NCI-H1105 (cell line): ENCODE results near the gene ASPSCR1.
"Not testable (repeated sequence)": the region's sequence is repeated elsewhere in the genome, so short reads cannot be mapped to it uniquely, and the experiment has no call there.

Experiments used
- DNase-seq: peaks from one replicate; lab custom pipeline; 2025; lab: John Stamatoyannopoulos, UW

The ASPSCR1 gene

DNA sequence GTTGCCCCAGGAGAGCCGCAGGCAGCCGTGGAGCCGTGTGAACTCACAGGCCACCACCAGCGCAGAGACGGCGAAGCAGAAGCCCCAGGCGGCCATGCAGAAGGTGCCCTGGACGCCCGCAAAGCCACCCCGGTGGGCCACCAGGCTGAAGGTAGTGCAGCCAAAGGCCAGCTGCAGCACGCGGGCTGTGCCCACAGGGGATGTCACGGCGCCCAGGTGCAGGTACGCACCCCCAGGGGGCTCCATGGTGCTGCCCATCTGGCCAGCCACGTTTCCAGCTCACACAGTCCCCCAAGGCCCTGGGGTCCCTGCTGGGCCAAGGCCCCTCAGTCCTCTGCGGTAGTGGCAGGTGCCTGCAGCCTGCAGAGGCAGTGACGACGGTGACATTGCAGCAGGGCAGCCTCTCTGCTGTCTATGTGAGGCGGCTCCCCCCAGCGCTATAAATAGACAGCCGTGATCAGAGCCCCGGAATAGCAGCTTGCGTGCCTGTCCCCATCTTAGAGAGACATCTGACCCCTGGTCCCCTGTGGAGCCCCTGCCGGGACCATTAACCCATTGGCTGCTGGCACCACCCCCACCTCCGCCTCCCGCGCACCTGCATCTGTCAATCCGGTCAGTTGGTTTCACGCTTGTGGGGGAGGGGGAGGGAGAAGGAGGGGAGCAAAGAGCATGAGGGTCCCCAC is 35.8 kb upstream of the ASPSCR1 start:
- DNase-seq, result no peak

DNA sequence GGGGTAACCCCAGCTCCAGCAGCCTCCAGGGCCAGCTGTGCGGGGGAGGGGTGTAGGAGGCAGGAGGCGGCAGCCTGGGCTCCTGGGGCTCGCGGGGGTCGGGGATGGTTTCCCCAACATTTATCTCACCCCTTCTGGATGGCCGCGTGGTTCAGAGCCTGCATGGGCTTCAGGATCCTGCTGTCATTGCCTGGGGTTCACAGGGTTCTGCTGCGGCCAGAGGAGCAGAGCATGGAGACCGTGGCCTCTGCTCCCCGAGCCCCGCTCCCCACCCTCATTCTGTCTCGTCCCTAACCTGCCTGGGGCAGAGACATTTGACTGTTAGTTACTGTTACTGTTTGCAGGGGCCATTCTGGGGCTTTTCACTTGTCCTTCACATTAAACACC is 35.3 kb upstream of the ASPSCR1 start:
- no peak for DNase-seq

DNA sequence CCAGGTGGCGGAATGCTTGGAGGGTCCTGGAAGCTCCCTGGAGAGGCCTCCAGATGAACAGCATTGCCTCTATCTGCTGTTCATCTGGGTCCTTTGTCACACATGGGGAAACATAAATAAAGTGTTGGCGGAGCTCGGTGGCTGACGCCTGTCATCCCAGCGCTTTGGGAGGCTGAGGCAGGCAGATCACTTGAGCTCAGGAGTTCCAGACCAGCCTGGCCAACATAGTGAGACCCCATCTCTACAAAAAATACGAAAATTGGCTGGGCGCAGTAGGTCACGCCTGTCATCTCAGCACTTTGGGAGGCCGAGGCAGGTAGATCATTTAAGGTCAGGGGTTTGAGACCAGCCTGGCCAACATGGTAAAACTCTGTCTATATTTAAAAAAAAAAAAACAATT is 32.6 kb upstream of the ASPSCR1 start:
- no peak for DNase-seq

DNA sequence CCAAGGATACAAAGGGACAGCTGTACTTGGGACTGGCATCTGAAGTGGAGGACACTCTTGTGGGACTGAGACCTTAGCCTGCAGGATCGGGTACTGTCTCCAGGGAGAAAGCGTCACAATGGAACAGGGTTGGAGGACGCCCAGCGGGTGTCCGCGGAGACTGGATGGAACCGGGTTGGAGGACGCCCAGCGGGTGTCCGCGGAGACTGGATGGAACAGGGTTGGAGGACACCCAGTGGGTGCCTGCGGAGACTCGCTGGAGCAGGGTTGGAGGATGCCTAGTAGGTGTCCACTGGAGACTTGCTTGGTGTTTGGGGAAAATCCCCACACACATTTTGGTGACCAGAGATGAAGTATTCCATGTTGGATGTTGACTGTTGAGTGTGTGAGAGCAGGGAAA is 30.2 kb upstream of the ASPSCR1 start, which contains the start of gene MYADML2:
Gene MYADML2, minus strand, starts transcription at position 45 of the 400 bp plus-strand sequence. CDS start 5,492 bp downstream, outside the sequence.
- no peak for DNase-seq

DNA sequence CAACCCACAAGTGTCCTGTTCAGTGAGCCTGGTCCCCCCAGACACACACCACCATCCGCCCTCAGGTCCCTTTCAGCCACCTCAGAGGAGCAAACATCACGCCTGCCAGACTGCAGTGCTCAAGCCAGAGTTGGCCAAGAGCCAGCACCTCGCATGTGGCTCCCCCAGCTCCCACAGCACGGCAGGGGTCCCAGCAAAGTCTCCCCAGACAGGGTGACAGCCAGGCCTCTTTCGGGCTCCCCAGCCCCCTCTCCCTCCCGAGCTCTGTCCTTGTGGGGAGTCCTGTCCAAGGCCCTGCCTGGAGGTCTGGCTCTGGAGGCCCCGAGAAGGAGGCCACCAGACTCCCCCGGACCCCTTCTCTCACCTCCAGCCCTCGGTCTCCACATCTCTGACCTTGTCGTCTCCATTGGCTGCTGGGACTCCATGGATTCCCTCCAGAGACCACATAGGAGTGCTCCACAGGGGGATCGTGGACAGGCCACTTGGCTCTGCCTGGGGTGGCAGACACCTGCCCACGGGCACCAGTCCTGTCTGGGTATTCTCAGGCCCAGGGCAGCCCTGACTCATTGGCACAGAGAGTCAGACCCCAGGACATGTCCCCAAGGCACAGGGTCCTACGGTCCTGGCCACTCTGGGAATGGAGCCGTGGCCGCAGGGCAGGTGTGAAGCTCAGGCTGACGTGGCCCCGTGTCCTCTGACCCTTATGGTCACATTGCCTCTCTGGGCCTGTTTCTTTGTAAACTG is 28.6 kb upstream of the ASPSCR1 start:
- no peak for DNase-seq

DNA sequence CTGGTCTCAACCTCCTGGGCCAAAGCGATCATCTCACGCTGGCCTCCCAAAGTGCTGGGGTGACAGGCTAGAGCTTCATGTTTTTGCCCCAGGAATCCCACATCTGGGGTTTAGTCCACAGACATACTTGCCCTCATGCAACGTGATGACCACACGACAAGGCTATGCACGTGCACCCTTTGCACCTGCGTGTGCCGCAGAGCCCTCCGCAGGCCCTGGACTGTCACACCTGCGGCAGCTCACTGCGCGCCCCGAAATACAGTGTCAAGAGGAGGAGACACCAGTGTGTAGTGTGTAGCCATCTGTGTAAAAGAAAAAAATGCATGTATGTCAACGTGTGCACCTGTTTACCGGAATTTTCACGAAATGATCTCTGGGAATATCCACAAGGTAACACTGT is 26.9 kb upstream of the ASPSCR1 start:
- DNase-seq, result no peak

DNA sequence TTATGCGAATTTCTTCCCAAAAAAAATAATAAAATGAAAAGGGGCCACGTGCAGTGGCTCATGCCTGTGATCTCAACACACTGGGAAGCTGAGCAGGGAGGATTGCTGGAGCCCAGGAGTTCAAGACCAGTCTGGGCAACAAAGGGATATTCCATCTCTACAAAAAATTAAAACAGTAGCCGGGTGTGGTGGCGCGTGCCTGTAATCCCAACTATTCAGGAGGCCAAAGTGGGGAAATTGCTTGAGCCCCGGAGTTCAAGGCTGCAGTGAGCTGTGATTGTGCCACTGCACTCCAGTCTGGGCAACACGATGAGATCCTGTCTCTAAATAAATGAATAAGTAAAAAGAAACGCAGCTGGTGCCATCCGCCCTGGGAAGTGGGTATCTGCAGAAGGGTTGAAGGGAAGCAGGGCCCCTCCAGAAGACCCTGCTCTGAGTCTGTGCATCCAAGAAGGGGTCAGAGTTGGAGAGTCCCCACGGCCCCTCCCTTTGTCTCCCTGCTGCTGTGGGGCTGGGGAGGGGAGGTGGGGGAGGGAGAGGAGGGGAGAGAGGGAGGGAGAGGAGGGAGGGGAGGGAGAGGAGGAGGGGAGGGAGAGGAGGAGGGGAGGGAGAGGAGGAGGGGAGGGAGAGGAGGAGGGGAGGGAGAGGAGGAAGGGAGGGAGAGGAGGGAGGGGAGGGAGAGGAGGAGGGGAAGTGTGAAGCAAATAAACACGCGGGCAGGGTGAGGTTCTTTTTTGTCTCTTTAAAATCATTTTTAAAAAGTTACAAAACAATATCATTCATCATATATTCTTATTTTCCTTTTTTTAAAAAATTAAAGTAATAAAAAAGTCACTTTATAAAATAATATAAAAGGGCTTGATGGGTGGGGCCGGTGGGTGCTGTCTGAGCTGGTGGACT is 25.4 kb upstream of the ASPSCR1 start:
- DNase-seq, result no peak

DNA sequence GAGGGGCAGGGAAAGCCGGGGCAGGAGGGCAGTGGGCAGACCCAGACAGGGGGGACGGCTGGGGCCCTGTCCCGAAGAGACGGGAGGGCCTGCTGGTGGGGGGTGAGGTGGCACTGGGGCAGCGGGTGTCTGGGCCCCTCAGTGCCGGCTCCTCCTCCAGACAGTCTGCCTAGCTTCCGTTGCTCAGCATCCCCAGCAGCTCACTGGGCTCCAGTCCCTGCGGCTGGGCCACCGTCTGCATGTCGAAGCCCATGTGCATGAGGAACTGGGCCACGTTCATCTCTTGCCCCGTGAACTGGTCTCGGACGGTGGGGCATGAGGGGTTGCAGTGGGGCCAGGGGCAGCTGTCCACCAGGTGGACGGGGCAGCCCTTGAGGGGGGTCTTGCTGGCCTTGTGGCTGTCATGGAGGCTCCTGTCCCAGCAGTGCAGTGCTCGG is 24.6 kb upstream of the ASPSCR1 start:
- no peak for DNase-seq

DNA sequence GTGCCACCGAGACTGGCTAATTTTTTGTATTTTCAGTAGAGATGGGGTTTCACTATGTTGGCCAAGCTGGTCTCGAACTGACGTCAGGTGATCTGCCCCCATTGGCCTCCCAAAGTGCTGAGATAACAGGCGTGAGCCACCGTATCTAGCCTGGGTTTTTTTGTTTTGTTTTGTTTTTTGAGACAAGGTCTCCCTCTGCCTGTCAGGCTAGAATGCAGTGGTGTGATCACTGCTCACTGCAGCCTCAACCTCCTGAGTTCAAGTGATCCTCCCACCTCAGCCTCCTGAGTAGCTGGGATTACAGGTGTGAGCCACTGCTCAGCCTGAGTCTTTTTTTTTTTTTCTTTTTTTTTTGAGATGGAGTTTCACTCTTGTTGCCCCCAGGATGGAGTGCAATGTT is 24.0 kb upstream of the ASPSCR1 start:
- DNase-seq, result not testable (repeated sequence)

DNA sequence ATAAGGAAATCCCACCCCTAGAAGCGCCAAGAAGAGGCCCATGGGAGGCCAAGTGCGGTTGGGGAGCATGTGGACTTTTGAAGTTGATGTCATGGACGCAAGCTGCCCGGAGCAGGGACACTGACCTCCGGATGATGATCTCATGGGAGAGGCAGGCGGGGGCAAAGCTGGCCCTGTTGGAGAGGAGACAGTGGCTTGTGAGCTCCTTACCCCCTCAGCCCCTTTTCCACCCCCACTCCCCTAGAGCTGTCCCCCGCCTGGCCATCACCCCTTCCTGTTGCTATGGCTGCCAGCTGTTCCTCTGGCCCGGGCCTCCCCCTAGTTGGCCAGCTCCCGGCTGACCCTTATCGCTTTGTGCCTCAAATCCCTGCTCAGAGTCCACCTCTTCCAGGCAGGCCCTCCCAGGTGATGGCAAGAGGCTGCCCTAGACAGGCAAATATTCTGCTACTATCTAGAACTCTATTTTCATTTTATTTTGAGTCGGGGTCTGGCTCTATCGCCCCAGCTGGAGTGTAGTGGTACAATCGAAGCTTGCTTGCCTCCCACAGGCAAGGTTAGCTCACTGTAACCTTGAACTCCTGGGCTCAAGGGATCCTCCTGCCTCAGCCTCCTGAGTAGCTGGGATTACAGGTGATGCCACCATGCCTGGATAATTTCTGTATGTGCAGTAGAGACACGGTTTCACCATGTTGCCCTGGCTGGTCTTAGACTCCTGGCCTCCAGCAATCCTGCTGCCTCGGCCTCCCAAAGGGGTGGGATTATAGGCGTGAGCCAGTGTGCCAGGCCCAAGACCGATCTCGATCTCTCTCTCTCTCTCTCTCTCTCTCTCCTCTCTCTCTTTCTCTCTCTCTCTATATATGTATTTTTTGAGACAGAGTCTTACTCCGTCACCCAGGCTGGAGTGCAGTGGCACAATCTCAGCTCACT is 23.0 kb upstream of the ASPSCR1 start:
- no peak for DNase-seq

DNA sequence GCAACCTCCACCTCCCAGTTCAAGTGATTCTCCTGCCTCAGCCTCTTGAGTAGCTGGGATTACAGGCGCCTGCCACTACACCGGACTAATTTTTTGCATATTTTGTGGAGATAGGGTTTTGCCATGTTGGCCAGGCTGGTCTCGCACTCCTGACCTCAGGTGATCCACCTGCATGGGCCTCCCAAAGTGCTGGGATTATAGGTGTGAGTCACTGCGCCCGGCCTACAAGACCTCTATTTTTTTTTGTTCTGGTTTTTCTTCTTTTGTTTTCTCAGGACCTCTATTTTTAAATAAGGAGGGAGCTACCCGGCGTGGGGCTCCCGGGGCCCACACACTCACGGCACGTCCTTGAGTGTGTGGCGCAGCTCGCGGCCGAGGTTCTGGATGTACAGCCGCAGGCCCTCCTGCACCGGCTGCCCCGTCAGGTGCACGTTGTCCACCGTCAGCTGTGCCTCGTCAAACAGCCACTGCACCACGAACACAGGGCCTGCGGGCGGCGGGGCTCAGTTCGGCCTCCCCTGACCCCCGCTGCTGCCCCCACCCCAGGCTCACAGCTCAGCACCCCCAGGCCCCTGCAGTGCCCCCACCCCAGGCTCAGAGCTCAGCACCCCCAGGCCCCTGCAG is 22.3 kb upstream of the ASPSCR1 start:
- DNase-seq, result no peak

DNA sequence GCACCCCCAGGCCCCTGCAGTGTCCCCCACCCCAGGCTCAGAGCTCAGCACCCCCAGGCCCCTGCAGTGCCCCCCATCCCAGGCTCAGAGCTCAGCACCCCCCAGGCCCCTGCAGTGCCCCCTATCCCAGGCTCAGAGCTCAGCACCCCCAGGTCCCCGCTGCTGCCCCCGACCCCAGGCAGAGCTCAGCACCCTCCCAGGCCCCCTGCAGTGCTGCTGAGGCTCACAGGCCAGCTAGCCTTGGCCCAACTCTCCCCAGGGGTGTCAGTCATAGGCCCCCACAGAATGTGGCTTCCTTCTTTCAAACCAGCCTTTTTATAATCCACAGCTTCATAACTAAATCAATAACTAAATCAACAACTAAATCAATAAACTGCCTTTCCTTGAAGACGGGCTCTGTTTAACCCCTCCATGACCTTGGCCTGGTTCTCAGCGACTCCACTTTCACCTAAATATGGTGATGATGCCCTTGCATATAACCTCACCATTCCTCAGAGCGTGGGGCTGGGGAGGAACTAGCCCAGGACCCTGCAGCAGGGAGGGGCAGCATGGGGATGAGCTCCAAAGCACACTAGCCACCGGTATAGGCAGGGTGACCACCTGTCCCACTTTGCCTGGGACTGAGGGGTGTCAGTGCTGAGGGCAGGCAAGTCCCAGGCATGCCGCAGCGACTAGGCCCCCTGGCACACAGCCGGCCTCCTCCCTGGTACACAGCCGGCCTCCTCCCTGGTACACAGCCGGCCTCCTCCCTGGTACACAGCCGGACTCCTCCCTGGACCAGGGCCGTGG is 21.5 kb upstream of the ASPSCR1 start:
- no peak for DNase-seq

DNA sequence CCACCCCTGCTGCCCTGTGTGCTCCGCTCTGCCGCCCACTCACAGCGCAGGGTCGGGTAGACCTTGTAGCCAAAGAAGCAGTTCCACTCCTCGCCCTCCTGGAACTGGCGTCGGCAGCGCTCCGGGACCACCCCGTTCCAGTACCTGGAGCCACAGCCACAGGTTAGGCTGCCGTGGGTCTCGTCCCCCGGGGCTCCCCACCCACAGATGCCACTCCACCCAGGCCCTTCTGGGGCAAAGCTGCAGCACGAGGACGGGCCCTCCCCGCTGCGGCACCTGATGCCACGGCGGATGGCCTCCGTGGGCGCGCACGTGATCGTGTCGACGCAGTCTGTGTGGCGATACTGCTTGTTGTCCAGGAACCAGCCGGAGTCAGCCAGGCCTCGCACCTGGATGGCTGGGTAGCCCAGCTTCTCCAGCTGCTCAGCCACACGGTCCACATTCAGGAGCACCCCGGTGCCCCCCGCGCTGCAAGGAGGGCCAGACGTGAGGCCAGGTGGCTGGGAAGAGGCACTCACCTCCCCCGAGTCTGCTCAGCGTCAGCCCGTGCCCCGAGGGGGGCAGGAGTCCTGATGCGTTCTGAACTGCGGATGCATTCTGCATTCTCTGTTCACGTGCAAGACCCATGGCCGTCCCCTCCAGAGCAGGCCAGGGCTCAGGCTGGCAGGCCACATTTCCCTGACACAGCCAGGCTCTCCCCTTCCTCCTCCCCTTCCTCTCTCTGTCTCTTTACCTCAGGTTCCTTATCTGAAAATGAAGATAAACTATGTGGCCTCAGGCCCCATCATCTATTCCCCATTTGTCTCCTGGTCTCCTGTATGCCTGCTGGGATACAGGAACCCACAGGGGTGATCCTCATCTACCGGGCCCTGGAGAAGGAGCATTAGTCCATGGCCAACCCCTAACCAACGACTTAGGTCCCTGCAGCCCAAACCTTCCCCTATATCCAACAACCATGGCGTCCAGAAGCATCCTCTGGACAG is 20.5 kb upstream of the ASPSCR1 start:
- no peak for DNase-seq

DNA sequence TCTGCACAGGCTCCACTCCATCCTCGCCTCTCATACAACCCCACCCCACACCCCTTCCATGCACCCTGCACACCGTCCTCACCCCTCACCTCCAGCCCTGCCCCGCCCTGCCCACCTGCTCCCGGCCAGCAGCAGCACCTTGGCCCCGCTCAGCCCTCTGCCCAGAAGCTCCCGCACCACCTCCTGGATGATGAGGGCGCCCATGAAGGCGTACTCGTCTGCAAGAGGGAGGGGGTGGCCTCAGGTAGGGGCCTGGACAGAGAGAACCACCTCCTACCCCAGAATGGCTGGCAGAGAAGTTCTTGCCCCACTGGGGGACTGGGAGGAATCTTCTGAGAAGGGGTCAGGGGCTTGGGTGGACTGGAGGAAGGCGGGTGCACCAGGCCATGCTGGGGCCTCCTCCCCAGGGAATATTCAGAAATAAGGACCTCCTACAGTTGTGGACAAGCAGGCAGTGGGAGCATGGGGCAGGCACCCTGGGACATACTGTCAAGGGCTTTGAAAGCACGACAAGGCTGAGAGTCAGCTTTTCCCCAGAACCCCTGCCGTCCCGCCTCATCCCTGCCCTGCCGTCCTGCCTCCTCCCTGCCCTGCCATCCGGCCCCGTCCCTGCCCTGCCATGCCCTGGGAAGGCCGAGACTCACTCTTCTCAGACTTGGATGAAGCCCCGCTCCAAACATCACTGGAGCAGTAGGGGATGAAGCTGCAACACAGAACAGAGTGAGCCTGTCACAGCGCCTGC is 19.6 kb upstream of the ASPSCR1 start:
- no peak for DNase-seq

DNA sequence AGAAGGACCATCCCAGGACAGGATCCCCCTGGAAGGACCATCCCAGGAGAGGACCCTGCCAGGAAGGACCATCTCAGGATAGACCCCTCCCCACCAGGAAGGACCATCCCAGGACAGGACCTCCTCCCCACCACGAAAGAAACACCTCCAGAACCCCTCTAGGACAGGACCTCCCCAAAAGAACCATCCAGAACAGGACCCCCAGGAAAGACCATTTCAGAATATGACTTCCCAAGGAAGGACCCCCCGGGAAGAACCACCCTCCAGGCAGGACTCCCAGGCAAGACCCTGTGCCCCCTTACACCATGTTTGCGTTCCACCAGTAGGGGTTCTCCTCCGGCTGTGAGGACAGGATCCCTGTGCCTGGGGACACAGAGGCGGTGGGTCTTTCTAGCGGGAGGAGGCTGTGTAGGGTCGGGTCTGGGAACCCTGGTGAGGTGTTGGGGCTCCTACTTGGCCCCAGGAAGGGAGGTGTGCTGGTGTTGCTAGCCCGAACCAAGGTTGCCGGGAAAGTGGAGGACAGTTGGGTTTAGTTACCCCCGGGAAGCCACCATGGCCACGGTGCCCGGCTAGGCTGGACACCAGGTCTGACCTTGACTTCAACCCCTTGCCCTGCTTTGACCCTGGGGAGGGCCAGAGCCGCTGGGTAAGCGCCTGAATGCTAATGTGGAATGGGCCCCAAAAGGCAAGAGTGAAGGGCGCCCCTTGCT is 18.6 kb upstream of the ASPSCR1 start:
- no peak for DNase-seq

DNA sequence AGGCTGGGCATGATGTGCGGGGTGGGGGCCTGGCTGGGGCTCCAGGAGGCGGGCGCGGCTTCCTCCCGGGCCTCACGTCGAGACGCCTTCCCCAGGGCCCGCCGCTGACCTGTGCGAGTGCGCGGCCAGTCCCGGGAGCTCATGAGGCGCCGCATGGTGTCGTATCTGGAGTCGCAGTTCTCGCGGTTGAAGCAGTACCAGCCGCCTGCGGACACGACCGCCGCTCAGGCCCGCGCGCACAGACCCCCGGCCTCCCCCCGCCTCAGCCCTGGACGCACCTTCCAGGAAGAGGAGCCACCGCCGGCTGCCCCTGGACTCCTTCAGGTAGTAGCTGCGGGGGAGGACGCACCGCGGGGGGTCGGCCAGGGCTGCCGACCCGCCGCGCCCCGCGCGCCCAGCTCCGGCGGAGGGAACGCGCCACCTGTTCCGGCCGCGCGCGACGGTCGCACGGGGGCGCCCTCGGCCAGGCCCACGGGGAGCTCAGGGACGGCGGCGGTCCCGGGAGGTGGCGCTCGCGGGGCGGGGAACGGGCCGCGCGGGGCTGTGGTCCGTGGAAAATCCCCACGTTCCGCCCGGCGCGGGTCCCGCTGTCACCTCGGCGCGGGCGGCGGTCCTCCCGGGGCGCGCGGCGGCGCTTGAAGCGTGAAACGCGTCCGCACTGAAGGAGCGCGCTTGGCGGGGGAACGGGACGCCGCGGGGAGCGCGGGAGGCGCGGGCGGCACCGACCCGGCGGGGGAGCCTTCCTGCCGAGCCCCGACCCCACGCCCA is 17.9 kb upstream of the ASPSCR1 start:
- DNase-seq, result peak; percentile 9
